Stomach smooth muscle (tissue), 2 donors: ENCODE results near the gene SH2D7.

Source experiments
- H3K27ac ChIP-seq: one replicate; pipeline ENCODE4 v1.7.0; 2013; ENCODE audit warnings: mild to moderate bottlenecking, low read length, inconsistent platforms
- H3K27me3 ChIP-seq, 2 donors: one replicate each; pipeline ENCODE4 v1.7.0; 2013; ENCODE audit warnings: low read length in 2 of 2; ENCODE audit not compliant: insufficient read depth in 2 of 2, control insufficient read depth in 1 of 2
- H3K36me3 ChIP-seq, 2 donors: one replicate each; pipeline ENCODE4 v1.7.0; 2013; ENCODE audit warnings: low read length in 2 of 2; ENCODE audit not compliant: control insufficient read depth in 2 of 2, insufficient read depth in 2 of 2
- H3K4me1 ChIP-seq: one replicate; pipeline ENCODE4 v1.7.0; 2013; ENCODE audit warnings: low read length; ENCODE audit not compliant: control insufficient read depth, insufficient read depth
- H3K4me3 ChIP-seq, 2 donors: one replicate each; pipeline ENCODE4 v1.7.0; 2013; ENCODE audit warnings: low read length in 2 of 2
- H3K9ac ChIP-seq, 2 donors: one replicate each; pipeline ENCODE4 v1.7.0; 2013; ENCODE audit warnings: low read length in 2 of 2, mild to moderate bottlenecking in 1 of 2
- H3K9me3 ChIP-seq, 2 donors: one replicate each; pipeline ENCODE4 v1.7.0; 2013; ENCODE audit warnings: low read length in 2 of 2; ENCODE audit not compliant: control insufficient read depth in 2 of 2
- donor health status: healthy.
- donor health status: Pancreatic carcinoma.

SH2D7 gene

GRCh38 chr15:78105476-78106241 lies 13.3 kb downstream of the SH2D7 start:
- H3K36me3 ChIP-seq = no peaks in the 10 kb centered on the region
- peaks cover 0 to 2% of the 10 kb centered on the region in 2 donors for H3K27me3 ChIP-seq
- H3K27ac ChIP-seq = no peak overlapping the region
- no peaks in the 10 kb centered on the region for H3K4me1 ChIP-seq
- H3K9ac ChIP-seq = no peak overlapping the region
- no peaks in the 10 kb centered on the region for H3K9me3 ChIP-seq
- H3K4me3 ChIP-seq = no peak overlapping the region

DNA sequence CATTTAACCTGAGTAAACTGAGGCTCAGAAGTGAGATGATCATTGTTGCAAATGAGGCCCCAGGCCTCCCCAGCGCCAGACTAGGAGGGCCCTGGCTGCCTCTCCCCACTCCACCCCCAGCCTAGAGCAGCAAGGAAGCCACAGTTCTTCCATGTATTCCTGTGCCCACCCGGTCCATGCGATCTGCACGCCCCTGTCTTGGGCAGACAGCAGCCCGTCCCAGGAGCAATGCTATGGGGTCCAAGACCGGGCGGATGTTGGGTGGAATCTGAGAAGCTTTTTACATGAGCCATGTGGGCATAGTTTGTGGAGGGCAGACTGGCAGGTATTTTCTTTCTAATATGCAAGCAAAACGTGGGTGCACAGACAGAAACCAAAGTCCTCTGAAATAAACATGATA lies 15.1 kb downstream of the SH2D7 start:
- no peaks in the 10 kb centered on the region for H3K36me3 ChIP-seq
- H3K27ac ChIP-seq = no peak overlapping the region
- no peaks in the 10 kb centered on the region for H3K9me3 ChIP-seq
- H3K4me3 ChIP-seq = no peak overlapping the region
- H3K27me3 ChIP-seq = peaks cover 0 to 2% of the 10 kb centered on the region in 2 donors
- H3K4me1 ChIP-seq = no peaks in the 10 kb centered on the region
- no peak overlapping the region for H3K9ac ChIP-seq

DNA sequence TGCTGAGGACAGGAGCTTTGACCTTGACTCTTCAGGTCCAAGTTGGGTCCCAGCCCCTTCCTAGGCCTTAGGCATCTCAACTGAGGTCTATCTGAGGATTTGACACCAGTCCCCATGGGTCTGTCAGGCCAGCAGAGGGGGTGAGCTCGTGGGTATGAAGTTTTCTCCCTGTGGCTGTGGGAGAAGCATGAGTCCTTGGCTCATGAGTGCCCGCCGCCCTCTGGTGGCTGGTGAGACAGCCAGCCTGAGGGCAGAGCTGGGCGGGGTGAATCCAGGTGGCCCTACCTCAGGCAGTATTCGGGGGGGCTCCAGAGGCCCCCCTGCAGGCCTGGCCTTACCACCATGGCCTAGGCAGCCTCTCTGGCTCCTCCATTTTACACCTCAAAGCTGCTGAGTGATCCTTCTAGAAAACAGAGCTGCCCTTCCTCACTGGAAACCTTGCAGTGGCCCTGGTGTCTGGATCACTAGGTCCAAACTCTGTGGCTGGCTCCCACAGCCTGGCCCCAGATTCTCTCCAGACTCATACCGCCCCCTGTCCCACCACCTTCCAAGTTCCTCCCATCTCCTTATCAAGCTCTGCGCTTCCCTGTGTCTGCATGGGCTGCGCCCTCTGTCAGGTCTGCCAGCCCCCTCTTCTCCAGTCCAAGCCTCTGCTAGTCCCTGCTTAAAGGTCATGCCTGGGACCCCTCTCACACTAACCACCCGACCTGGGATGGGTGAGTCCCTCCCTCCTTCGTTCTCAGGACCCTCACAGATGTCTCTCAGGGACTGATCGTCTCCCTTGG lies 16.1 kb downstream of the SH2D7 start:
- Histone ChIP-seq H3K27me3 (peaks cover 0 to 2% of the 10 kb centered on the region in 2 donors), H3K4me3 (no peak overlapping the region), H3K27ac (no peak overlapping the region), H3K36me3 (no peaks in the 10 kb centered on the region), H3K9me3 (no peaks in the 10 kb centered on the region), H3K9ac (no peak overlapping the region), H3K4me1 (peaks cover 5% of the 10 kb centered on the region)

- no peak overlapping the region for H3K9ac ChIP-seq
- H3K27ac ChIP-seq = no peak overlapping the region
- H3K36me3 ChIP-seq = no peaks in the 10 kb centered on the region
- no peaks in the 10 kb centered on the region for H3K9me3 ChIP-seq
- peaks cover 0 to 2% of the 10 kb centered on the region in 2 donors for H3K27me3 ChIP-seq
- H3K4me3 ChIP-seq = no peak overlapping the region
- peaks cover 5% of the 10 kb centered on the region for H3K4me1 ChIP-seq
Observed at GRCh38 chr15:78109156-78109555, 16.8 kb downstream of the SH2D7 start.

GRCh38 chr15:78110096-78110495 lies 17.7 kb downstream of the SH2D7 start:
- no peak overlapping the region for H3K4me3 ChIP-seq
- H3K27ac ChIP-seq = no peak overlapping the region
- peaks cover 0 to 2% of the 10 kb centered on the region in 2 donors for H3K27me3 ChIP-seq
- no peaks in the 10 kb centered on the region for H3K9me3 ChIP-seq
- H3K9ac ChIP-seq = no peak overlapping the region
- peaks cover 5% of the 10 kb centered on the region for H3K4me1 ChIP-seq
- H3K36me3 ChIP-seq = no peaks in the 10 kb centered on the region

DNA sequence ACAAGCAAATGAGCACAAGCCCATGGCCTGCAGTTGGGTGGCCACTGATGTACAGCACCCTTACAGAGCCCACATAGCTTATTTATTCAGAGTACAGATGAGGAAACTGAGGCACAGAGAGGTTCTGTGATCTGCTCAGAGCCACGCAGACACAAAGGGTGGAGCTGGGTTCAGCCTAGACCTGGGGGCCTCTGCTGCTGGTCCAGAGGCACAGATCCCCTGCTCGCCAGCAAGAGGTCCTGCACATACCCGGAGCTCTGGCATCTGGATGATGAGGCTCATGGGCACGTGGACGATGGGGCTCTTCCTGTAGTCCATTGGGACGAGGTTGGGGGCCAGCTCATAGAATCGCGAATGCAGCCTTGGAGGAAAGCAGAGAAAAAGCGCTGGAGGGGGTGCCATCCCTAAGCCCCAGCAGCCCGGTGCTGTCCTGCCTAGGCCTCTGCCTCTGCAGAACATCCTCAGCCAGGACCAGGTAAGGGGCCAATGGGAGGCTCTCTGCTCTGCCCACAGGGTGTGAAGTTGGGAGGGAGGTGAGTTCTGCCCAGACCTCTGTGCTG lies 18.6 kb downstream of the SH2D7 start:
- H3K9me3 ChIP-seq = no peaks in the 10 kb centered on the region
- no peaks in the 10 kb centered on the region for H3K36me3 ChIP-seq
- no peak overlapping the region for H3K9ac ChIP-seq
- no peak overlapping the region for H3K27ac ChIP-seq
- H3K4me3 ChIP-seq = no peak overlapping the region
- H3K4me1 ChIP-seq = peaks cover 5% of the 10 kb centered on the region
- peaks cover 0 to under 1% of the 10 kb centered on the region in 2 donors for H3K27me3 ChIP-seq

- no peaks in the 10 kb centered on the region for H3K27me3 ChIP-seq
- no peak overlapping the region for H3K4me3 ChIP-seq
- no peaks in the 10 kb centered on the region for H3K9me3 ChIP-seq
- no peaks in the 10 kb centered on the region for H3K36me3 ChIP-seq
- no peak overlapping the region for H3K27ac ChIP-seq
- H3K9ac ChIP-seq = no peak overlapping the region
- H3K4me1 ChIP-seq = peaks cover 5% of the 10 kb centered on the region
Observed at GRCh38 chr15:78111788-78112187, 19.4 kb downstream of the SH2D7 start.

- no peaks in the 10 kb centered on the region for H3K9me3 ChIP-seq
- H3K9ac ChIP-seq = no peak overlapping the region
- H3K27ac ChIP-seq = no peak overlapping the region
- no peaks in the 10 kb centered on the region for H3K36me3 ChIP-seq
- peaks cover 5% of the 10 kb centered on the region for H3K4me1 ChIP-seq
- H3K4me3 ChIP-seq = no peak overlapping the region
- H3K27me3 ChIP-seq = no peaks in the 10 kb centered on the region
Observed at GRCh38 chr15:78112551-78112950, 20.2 kb downstream of the SH2D7 start.

GRCh38 chr15:78120523-78120922 lies 28.2 kb downstream of the SH2D7 start:
- Histone ChIP-seq H3K4me3 (no peak overlapping the region), H3K9ac (no peak overlapping the region), H3K36me3 (no peaks in the 10 kb centered on the region), H3K4me1 (no peaks in the 10 kb centered on the region), H3K27ac (no peak overlapping the region), H3K27me3 (no peaks in the 10 kb centered on the region), H3K9me3 (no peaks in the 10 kb centered on the region)

DNA sequence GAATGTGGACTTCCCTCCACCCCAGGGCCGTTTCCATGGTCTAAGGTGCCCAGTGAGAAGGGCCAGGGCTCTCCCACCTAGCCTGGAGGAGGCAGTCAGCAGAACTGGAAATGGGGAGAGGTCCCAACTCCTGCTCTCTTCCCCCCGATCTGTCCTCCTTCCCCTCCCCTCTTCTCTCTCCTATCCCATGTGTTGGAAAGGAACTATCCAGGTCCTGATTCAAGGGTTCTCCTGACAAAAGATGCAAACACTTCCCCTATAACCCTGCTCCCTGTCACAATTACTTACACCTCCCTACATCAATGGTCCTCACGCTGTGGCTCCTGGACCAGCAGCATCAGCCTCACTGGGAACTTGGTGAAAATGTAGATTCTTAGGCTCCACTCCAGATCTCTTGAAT lies 32.9 kb downstream of the SH2D7 start:
- Histone ChIP-seq H3K27ac (no peak overlapping the region), H3K36me3 (no peaks in the 10 kb centered on the region), H3K9ac (no peak overlapping the region), H3K27me3 (no peaks in the 10 kb centered on the region), H3K4me1 (peaks cover 2% of the 10 kb centered on the region), H3K9me3 (no peaks in the 10 kb centered on the region), H3K4me3 (no peak overlapping the region)
